OCI-LY3 (cell line): ENCODE measurements around the gene ST6GALNAC6.

Experiments
- H2AFZ ChIP-seq: fragments of 200-600, 300-600 bp; shearing (Covaris generic); 2 replicates; pipeline ENCODE4 v1.6.0; 2014; ENCODE audit warnings: antibody characterized with exemption, low read depth, low read length
- H3K27ac ChIP-seq: fragments of 200-600, 300-600 bp; sonication (generic); 2 replicates; pipeline ENCODE4 v1.5.1; 2014; ENCODE audit warnings: mild to moderate bottlenecking, low read length, moderate library complexity, mixed read lengths
- H3K27me3 ChIP-seq: fragments of 200-600, 300-600 bp; sonication (generic); 2 replicates; pipeline ENCODE4 v1.6.1; 2014; ENCODE audit warnings: low read depth, low read length, mixed read lengths
- H3K36me3 ChIP-seq: fragments of 200-600, 300-600 bp; sonication (generic); replicated peaks from 2 replicates; pipeline ENCODE3; 2014; ENCODE audit warnings: low read depth, low read length, mixed read lengths
- H3K4me1 ChIP-seq: fragments of 300-600, 200-600 bp; sonication (generic); 2 replicates; pipeline ENCODE4 v1.6.1; 2014; ENCODE audit warnings: low read length, mixed read lengths
- H3K4me2 ChIP-seq: fragments of 200-600, 300-600 bp; sonication (generic); 2 replicates; pipeline ENCODE4 v1.6.1; 2014; ENCODE audit warnings: low read length, mixed read lengths
- H3K4me3 ChIP-seq: fragments of 300-600, 200-600 bp; sonication (generic); 2 replicates; pipeline ENCODE4 v1.5.1; 2014; ENCODE audit warnings: antibody characterized with exemption, mild to moderate bottlenecking, low read length, moderate library complexity
- H3K79me2 ChIP-seq: fragments of 300-600, 200-600 bp; shearing (Covaris generic); 2 replicates; pipeline ENCODE4 v1.6.1; 2014; ENCODE audit warnings: mild to moderate bottlenecking, low read length, mixed read lengths
- H3K9ac ChIP-seq: fragments of 300-600, 200-600 bp; shearing (Covaris generic); 2 replicates; pipeline ENCODE4 v1.6.0; 2014; ENCODE audit warnings: mild to moderate bottlenecking, low read length, moderate library complexity
- H3K9me3 ChIP-seq: fragments of 200-600, 300-600 bp; shearing (Covaris generic); 2 replicates; pipeline ENCODE4 v1.6.1; 2014; ENCODE audit warnings: low read length, mixed read lengths; ENCODE audit not compliant: insufficient read depth
- H4K20me1 ChIP-seq: fragments of 200-600, 300-600 bp; sonication (generic); 2 replicates; pipeline ENCODE4 v1.6.1; 2016; ENCODE audit warnings: low read length, mixed read lengths; ENCODE audit not compliant: insufficient read depth
- CTCF ChIP-seq: fragments of 200-600, 300-600 bp; sonication (generic); IDR thresholded peaks from 2 replicates; pipeline ENCODE4 v1.5.1; 2014; ENCODE audit warnings: antibody characterized with exemption, low read length, low read depth
- EZH2phosphoT487 ChIP-seq: fragments of 200-600 bp; shearing (Covaris generic); IDR thresholded peaks from 2 replicates; pipeline ENCODE4 v1.6.1; 2018; ENCODE audit warnings: antibody characterized with exemption, mixed run types, low read depth

ST6GALNAC6 gene

GRCh38 chr9:127868278-127868902, 31.0 kb downstream of the ST6GALNAC6 start:
- no peak for TF ChIP-seq CTCF
- TF ChIP-seq EZH2phosphoT487 = no peak

GRCh38 chr9:127867356-127868277, 31.8 kb downstream of the ST6GALNAC6 start:
- Histone ChIP-seq H3K9me3 (no peaks in the 10 kb centered on the region), H3K4me2 (no peak overlapping the region), H3K9ac (no peak overlapping the region), H3K27ac (no peak overlapping the region), H3K36me3 (no peaks in the 10 kb centered on the region), H3K4me1 (peaks cover 6% of the 10 kb centered on the region), H3K27me3 (no peaks in the 10 kb centered on the region), H3K79me2 (no peaks in the 10 kb centered on the region), H2AFZ (no peak overlapping the region), H4K20me1 (no peaks in the 10 kb centered on the region), H3K4me3 (no peak overlapping the region)
- TF ChIP-seq CTCF (no peak), EZH2phosphoT487 (no peak)

More at GRCh38 chr9:127868278-127868902, 31.0 kb downstream of the ST6GALNAC6 start:
- Histone ChIP-seq H3K9me3 (no peaks in the 10 kb centered on the region), H3K79me2 (no peaks in the 10 kb centered on the region), H3K4me3 (no peak overlapping the region), H3K9ac (no peak overlapping the region), H4K20me1 (no peaks in the 10 kb centered on the region), H2AFZ (no peak overlapping the region), H3K27ac (no peak overlapping the region), H3K4me2 (no peak overlapping the region), H3K4me1 (peaks cover 6% of the 10 kb centered on the region), H3K36me3 (no peaks in the 10 kb centered on the region), H3K27me3 (no peaks in the 10 kb centered on the region)

GRCh38 chr9:127866535-127866934, 32.9 kb downstream of the ST6GALNAC6 start:
- Histone ChIP-seq H3K36me3 (no peaks in the 10 kb centered on the region), H3K4me3 (peak overlapping the region; percentile 25; the same call in 1 of the 2 replicates), H4K20me1 (no peaks in the 10 kb centered on the region), H3K79me2 (no peaks in the 10 kb centered on the region), H3K27ac (no peak overlapping the region), H3K4me1 (peaks cover 6% of the 10 kb centered on the region), H3K9me3 (no peaks in the 10 kb centered on the region), H3K4me2 (peak overlapping the region; percentile 58), H2AFZ (peak overlapping the region; percentile 49; the same call in 1 of the 2 replicates), H3K27me3 (no peaks in the 10 kb centered on the region), H3K9ac (no peak overlapping the region)
- TF ChIP-seq CTCF (no peak), EZH2phosphoT487 (no peak)
